Measurements from ENCODE around the gene TCP1. TPM values are rescaled to one million over a fixed set of nuclear protein-coding genes. Genes with fewer than 3 reads are reported as not detected.

Gene TCP1
- total and polyA plus RNA-seq, 2 experiments from 2014 or later: 222 to 346 TPM

DNA sequence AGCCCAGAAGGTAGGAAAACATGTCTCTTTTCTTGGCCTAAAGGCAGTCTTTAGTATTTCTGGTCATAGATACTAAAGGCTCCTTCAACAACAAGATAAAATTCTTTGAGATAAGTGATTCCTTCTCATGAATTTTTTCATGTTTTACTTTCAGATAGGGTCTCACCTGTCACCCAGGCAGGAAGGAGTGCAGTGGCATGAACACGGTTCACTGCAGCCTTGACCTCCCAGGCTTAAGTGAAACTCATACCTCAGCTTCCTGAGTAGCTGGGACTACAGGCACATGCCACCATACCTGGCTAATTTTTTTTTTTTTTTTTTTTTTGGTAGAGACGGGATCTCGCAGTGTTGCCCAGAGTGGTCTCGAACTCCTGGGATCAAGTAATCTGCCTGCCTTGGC lies 19.7 kb upstream of the TCP1 start:
- no peak overlapping the region for H3K27ac Mint-ChIP-seq
- ATAC-seq (no peak), DNase-seq (ENCODE audit: low spot score) (no peak)
- no peak overlapping the region for H3K4me2 ChIP-seq
- peaks cover 6% of the 10 kb centered on the region for H3K27me3 Mint-ChIP-seq (ENCODE audit: insufficient read depth, low read depth, poor library complexity)
- H3K4me1 ChIP-seq (ENCODE audit: insufficient read depth): no peaks in the 10 kb centered on the region
- no peaks in the 10 kb centered on the region for H3K9me3 Mint-ChIP-seq
- 0 out of 2 replicates have a peak overlapping the region, but pooled peaks have one; percentile 14 for H3K27ac ChIP-seq (ENCODE audit: low read depth)
- H3K27me3 ChIP-seq (ENCODE audit: insufficient read depth): no peaks in the 10 kb centered on the region
- H3K4me3 Mint-ChIP-seq: no peak overlapping the region
- H3K4me1 Mint-ChIP-seq: peaks cover 27% of the 10 kb centered on the region
- H3K36me3 Mint-ChIP-seq (ENCODE audit: low read depth): no peaks in the 10 kb centered on the region; the same call in 2 of the 3 replicates
- no peak overlapping the region for H3K4me3 ChIP-seq
- no peak for TF ChIP-seq ZNF114 (CRISPR knock-in tag; IDR thresholded peaks at IDR 0.05)
- TF ChIP-seq JUNB (IDR thresholded peaks at IDR 0.05; ENCODE audit: unreplicated experiment): no peak
- TF ChIP-seq CTCF (conservative IDR thresholded peaks at IDR 0.05; ENCODE audit: low read depth in 2 of 2): no peak
- TF ChIP-seq EZH2phosphoT487 (IDR thresholded peaks at IDR 0.05; ENCODE audit: unreplicated experiment): no peak
- no peak for TF ChIP-seq EZH2 (IDR thresholded peaks at IDR 0.05; ENCODE audit: low read depth, unreplicated experiment)
- no peak for TF ChIP-seq ZNF462 (CRISPR knock-in tag; IDR thresholded peaks at IDR 0.05)
- TF ChIP-seq POLR2AphosphoS5 (IDR thresholded peaks at IDR 0.05; ENCODE audit: low read depth): no peak
- TF ChIP-seq, protein P1, sequence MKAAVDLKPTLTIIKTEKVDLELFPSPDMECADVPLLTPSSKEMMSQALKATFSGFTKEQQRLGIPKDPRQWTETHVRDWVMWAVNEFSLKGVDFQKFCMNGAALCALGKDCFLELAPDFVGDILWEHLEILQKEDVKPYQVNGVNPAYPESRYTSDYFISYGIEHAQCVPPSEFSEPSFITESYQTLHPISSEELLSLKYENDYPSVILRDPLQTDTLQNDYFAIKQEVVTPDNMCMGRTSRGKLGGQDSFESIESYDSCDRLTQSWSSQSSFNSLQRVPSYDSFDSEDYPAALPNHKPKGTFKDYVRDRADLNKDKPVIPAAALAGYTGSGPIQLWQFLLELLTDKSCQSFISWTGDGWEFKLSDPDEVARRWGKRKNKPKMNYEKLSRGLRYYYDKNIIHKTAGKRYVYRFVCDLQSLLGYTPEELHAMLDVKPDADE (IDR thresholded peaks at IDR 0.05): no peak
- no peak for TF ChIP-seq CREB1 (CRISPR knock-in tag; IDR thresholded peaks at IDR 0.05; ENCODE audit: low read depth)
- H2AFZ ChIP-seq: no peak overlapping the region
- H3F3A ChIP-seq (replicated peaks; ENCODE audit: low read depth): no peaks in the 10 kb centered on the region
- no peaks in the 10 kb centered on the region for H3K9me2 ChIP-seq (ENCODE audit: insufficient read depth)
- no peaks in the 10 kb centered on the region for H3K79me2 ChIP-seq (replicated peaks; ENCODE audit: insufficient read depth)
- H4K20me1 ChIP-seq (replicated peaks; ENCODE audit: insufficient read depth): no peaks in the 10 kb centered on the region
- H3K36me3 ChIP-seq (ENCODE audit: insufficient read depth): no peaks in the 10 kb centered on the region

Measured in GM23338 (cell line).